Activated CD8-positive, alpha-beta T cell treated with anti-CD3 and anti-CD28 coated beads for 36 hours (primary cell): ENCODE data around the gene SHISA6. TPM values are rescaled to one million over a fixed set of nuclear protein-coding genes. Genes with fewer than 3 reads are reported as not detected.

Experiments used
- ATAC-seq: fragments of 200-7000 bp; cut with Tn5 transposase; one replicate; pipeline ENCODE4 v1.10.0; 2021; ENCODE audit warnings: mild to moderate bottlenecking, moderate library complexity
- CTCF ChIA-PET: fragments of 350-600 bp; sonication (Branson Sonifier 250); formaldehyde crosslinking; loops from one replicate; lab custom pipeline; 2021; ENCODE audit warnings: antibody characterized with exemption; lab: Charles Lee
- POLR2A ChIA-PET: fragments of 350-600 bp; sonication (Branson Sonifier 250); formaldehyde crosslinking; loops from one replicate; lab custom pipeline; 2021; ENCODE audit warnings: antibody characterized with exemption; lab: Charles Lee
- DNase-seq: peaks from one replicate; pipeline ENCODE4 v3.0.0-alpha.2; 2020
- H3K27ac Mint-ChIP-seq: one replicate; pipeline ENCODE4 v1.8.0; 2021; ENCODE audit warnings: mild to moderate bottlenecking, mixed read lengths
- H3K27me3 Mint-ChIP-seq: one replicate; pipeline ENCODE4 v1.8.0; 2021; ENCODE audit warnings: mixed read lengths
- H3K36me3 Mint-ChIP-seq: one replicate; pipeline ENCODE4 v1.8.0; 2021; ENCODE audit warnings: low read depth, mixed read lengths
- H3K4me1 Mint-ChIP-seq: one replicate; pipeline ENCODE4 v1.8.0; 2021; ENCODE audit warnings: low read depth, mixed read lengths
- H3K4me3 Mint-ChIP-seq: one replicate; pipeline ENCODE4 v1.8.0; 2021; ENCODE audit warnings: mild to moderate bottlenecking, moderate library complexity, mixed read lengths
- H3K9me3 Mint-ChIP-seq: one replicate; pipeline ENCODE4 v1.8.0; 2021; ENCODE audit warnings: mixed read lengths
- intact Hi-C: fragments of 100-400 bp; cut with micrococcal nuclease; formaldehyde crosslinking; loops from one replicate; pipeline ENCODE4 v1.10.0; 2022
- total RNA-seq, 2 experiments: library from RNA; stranded (reverse); gene quantifications; one replicate each; pipeline ENCODE4 v1.2.3, GENCODE V29; 2021
- TF ChIP-seq, protein P1 (sequence below): fragments of 200-600 bp; IDR thresholded peaks from one replicate; pipeline ENCODE4 v1.8.0; 2022; ENCODE audit warnings: antibody characterized with exemption, mild to moderate bottlenecking

SHISA6 gene
- total RNA-seq, 2 experiments from 2014 or later, result not detected

DNA sequence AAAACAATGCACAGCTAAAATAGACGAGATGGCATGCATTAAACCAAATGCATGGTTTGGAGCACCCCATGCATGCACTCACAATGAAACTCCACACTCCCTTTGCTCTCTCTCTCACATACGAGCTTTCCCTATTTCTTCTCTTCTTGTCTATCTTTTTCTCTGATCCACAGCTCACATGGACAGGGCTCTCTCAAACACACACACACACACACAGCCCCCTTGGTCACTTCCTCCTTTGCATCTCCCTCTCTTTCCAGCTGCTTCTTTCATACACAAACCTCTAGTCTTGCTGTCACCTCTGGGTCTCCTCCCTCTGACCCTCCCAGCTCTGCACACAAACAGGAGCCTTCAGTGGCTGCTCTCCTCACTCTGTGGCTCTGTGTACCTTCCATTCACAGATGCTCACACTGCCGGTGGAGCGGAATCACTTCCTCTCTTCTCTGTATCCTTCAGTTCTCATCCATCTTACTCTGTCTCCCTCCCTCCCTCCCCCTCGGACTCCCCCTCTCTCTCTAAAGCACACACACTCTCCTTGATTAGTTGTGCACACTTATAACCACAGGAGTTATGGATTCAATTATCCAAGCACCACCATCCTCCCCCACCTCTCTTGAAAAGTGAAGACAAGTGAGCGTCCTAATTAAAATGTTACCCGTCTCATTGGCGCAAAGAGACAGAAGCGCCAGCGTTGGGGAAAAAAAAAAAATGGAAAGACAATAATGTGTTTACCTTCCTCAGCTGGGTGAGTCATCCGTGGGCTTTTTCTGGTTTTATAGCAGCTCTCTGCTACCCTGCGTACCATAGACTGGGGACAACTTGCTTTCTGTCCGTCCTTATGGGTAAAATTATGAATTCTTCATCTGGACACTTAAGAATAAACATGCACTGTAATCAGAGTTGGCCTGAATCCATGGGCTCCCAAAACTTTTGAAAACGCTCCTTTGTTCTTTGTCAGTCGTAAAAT lies 90.8 kb downstream of the SHISA6 start:
- intact Hi-C loops, result no loop called here
- DNase-seq (no peak), ATAC-seq (no peak)
- H3K9me3 Mint-ChIP-seq, result no peaks in the 10 kb centered on the region
- H3K27ac Mint-ChIP-seq, result no peak overlapping the region
- no peaks in the 10 kb centered on the region for H3K27me3 Mint-ChIP-seq
- H3K36me3 Mint-ChIP-seq, result no peaks in the 10 kb centered on the region
- POLR2A ChIA-PET, result no interaction called here
- H3K4me1 Mint-ChIP-seq, result no peaks in the 10 kb centered on the region
- TF ChIP-seq, protein P1, sequence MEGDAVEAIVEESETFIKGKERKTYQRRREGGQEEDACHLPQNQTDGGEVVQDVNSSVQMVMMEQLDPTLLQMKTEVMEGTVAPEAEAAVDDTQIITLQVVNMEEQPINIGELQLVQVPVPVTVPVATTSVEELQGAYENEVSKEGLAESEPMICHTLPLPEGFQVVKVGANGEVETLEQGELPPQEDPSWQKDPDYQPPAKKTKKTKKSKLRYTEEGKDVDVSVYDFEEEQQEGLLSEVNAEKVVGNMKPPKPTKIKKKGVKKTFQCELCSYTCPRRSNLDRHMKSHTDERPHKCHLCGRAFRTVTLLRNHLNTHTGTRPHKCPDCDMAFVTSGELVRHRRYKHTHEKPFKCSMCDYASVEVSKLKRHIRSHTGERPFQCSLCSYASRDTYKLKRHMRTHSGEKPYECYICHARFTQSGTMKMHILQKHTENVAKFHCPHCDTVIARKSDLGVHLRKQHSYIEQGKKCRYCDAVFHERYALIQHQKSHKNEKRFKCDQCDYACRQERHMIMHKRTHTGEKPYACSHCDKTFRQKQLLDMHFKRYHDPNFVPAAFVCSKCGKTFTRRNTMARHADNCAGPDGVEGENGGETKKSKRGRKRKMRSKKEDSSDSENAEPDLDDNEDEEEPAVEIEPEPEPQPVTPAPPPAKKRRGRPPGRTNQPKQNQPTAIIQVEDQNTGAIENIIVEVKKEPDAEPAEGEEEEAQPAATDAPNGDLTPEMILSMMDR, result no peak
- H3K4me3 Mint-ChIP-seq, result no peak overlapping the region
- CTCF ChIA-PET, result no interaction called here

DNA sequence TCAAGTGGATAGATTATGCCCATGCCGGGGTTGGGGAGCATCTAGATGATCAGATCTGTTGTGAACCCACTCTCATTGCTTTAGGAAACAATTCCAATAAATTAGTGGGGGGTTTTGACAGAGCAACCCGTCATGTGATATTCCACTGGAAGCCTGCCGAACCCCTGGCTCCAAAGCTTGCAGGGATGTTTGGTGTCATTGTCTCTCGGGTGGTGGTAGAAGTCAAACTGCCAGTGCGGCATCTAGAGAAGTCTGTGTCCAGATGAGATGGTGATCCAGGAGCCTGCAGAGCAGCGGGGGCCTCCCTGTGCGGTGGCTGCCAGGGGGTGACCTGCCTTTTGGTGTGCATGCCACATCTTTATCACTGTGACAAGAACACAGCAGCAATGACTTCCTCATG lies 91.7 kb downstream of the SHISA6 start:
- H3K27ac Mint-ChIP-seq, result no peak overlapping the region
- H3K27me3 Mint-ChIP-seq, result no peaks in the 10 kb centered on the region
- ATAC-seq (no peak), DNase-seq (no peak)
- H3K4me3 Mint-ChIP-seq, result no peak overlapping the region
- ChIA-PET CTCF (no interaction called here), POLR2A (no interaction called here)
- no peaks in the 10 kb centered on the region for H3K9me3 Mint-ChIP-seq
- intact Hi-C loops, result no loop called here
- H3K4me1 Mint-ChIP-seq, result no peaks in the 10 kb centered on the region
- H3K36me3 Mint-ChIP-seq, result no peaks in the 10 kb centered on the region
- TF ChIP-seq, protein P1, result no peak

DNA sequence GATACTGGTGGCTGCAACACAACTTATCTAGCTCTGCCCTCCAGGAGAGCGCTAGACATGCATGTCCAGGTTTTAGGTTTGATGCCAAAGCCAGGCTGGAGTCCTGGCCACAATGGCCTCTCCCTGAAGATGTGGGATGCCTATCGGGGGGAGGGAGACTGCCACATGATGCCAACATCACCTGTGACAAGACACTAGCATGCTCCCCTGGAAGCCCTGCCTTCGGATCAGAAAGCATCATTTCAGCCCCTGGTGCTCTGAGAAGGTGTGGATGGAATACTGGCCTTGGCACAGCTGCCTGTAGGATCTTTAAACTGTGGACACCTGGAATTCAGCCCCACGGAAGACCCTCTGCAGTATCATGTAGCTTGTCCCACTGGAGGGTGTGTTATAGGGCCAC lies 93.5 kb downstream of the SHISA6 start:
- no peaks in the 10 kb centered on the region for H3K9me3 Mint-ChIP-seq

DNA sequence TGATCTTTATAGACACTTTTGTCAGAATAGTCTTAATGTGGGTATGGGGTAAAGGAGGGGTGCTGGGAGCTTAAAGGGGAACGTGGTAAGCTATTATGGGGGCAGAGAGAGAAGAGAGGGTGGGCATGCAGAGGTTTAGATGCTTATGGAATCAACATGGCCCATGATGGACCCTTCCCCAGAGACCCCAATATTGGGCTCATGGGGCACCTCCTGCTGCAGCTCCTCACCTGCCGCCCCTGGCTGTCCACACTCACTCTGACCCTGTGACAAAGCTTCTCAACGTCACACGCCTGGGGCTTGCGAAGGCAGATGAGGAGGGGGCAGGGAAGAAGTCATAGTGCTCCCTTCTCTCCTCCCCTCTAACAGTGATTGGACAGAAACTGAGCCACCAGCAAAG lies 95.3 kb downstream of the SHISA6 start:
- no peak overlapping the region for H3K4me3 Mint-ChIP-seq
- H3K36me3 Mint-ChIP-seq, result no peaks in the 10 kb centered on the region
- H3K27me3 Mint-ChIP-seq, result no peaks in the 10 kb centered on the region
- ChIA-PET POLR2A (no interaction called here), CTCF (no interaction called here)
- no peak overlapping the region for H3K27ac Mint-ChIP-seq
- no peaks in the 10 kb centered on the region for H3K9me3 Mint-ChIP-seq
- TF ChIP-seq, protein P1, result no peak
- no peaks in the 10 kb centered on the region for H3K4me1 Mint-ChIP-seq
- intact Hi-C loops, result no loop called here
- DNase-seq (no peak), ATAC-seq (no peak)

More for the DNA sequence above, 93.5 kb downstream of the SHISA6 start:
- ATAC-seq (no peak), DNase-seq (no peak)
- no peak overlapping the region for H3K27ac Mint-ChIP-seq
- no peaks in the 10 kb centered on the region for H3K36me3 Mint-ChIP-seq
- no peak overlapping the region for H3K4me3 Mint-ChIP-seq
- TF ChIP-seq, protein P1, result no peak
- CTCF ChIA-PET, result no interaction called here
- POLR2A ChIA-PET, result no interaction called here
- no peaks in the 10 kb centered on the region for H3K27me3 Mint-ChIP-seq
- no peaks in the 10 kb centered on the region for H3K4me1 Mint-ChIP-seq
- intact Hi-C loops, result no loop called here

DNA sequence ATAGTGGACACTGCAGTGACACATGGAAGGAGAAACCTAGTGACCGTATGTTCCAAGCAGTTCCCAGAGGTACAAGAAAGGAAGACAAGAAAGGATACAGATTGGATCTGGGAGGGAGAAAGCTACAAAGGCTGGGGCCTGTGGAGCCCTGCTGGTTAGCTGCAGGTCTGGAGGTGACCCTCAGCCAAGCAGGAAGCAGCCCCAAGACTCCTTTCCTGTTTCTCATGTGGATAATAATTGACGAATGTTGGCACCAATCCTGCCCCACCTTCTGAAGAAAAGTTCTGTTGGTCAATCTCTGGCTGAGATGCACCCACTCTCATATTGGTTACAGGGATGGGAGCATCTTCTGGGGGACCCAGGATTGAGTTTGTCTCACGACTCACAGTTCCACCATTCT lies 99.8 kb downstream of the SHISA6 start:
- no peak for ATAC-seq
- Mint-ChIP-seq H3K9me3 (no peaks in the 10 kb centered on the region), H3K27ac (no peak overlapping the region), H3K4me3 (no peak overlapping the region), H3K4me1 (no peaks in the 10 kb centered on the region), H3K36me3 (no peaks in the 10 kb centered on the region), H3K27me3 (no peaks in the 10 kb centered on the region)
- TF ChIP-seq, protein P1, result no peak
- intact Hi-C loops, result no loop called here
- POLR2A ChIA-PET, result no interaction called here
- no peak for DNase-seq
- CTCF ChIA-PET, result no interaction called here
